Measurements from ENCODE around the gene CCT6B.

DNA sequence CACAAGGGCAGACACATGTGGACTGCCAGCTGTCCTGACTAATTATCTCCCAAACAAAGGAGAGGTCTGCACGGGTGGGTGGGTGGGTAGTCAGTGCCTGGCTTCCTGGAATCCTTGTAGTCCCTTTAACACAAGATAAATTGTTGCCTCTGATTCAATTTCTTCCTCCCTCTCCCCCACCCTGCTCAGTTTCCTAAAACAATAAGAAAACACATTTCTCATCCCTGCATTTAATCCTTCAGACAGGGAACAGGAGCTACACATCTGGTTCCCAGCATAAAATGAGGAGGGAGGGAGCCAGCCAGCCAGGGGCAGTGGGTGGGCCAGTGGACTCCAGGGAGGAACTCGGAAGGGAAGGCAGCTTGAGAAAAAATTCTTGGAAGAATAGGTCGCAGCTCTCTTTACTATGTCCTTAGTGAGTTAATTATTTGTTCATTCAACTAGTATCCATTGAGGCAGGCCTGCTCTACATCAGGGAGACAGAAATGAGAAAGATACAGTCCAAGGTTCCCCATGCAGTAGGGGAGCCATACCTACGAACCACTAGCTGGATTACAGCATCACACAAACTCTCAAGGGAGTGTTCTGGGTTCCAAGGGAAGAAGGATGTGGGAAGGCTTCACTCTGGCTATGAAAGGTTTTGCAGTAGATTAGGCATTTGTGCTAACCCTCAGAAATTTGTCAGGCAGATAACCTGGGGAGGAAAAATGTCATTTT, 58.3 kb downstream of the CCT6B start:
- no peak for TF ChIP-seq POLR2A (IDR thresholded peaks at IDR 0.05)
- TF ChIP-seq, protein P1, sequence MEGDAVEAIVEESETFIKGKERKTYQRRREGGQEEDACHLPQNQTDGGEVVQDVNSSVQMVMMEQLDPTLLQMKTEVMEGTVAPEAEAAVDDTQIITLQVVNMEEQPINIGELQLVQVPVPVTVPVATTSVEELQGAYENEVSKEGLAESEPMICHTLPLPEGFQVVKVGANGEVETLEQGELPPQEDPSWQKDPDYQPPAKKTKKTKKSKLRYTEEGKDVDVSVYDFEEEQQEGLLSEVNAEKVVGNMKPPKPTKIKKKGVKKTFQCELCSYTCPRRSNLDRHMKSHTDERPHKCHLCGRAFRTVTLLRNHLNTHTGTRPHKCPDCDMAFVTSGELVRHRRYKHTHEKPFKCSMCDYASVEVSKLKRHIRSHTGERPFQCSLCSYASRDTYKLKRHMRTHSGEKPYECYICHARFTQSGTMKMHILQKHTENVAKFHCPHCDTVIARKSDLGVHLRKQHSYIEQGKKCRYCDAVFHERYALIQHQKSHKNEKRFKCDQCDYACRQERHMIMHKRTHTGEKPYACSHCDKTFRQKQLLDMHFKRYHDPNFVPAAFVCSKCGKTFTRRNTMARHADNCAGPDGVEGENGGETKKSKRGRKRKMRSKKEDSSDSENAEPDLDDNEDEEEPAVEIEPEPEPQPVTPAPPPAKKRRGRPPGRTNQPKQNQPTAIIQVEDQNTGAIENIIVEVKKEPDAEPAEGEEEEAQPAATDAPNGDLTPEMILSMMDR (IDR thresholded peaks at IDR 0.05) = no peak
